Right lobe of liver (tissue), 6 donors: Measurements from ENCODE around the gene EDNRB. TPM values are rescaled to one million over a fixed set of nuclear protein-coding genes. Genes with fewer than 3 reads are reported as not detected.
A peak's percentile ranks its signal among the peaks of the same experiment; 100 is the strongest.

ENCODE experiments used
- ATAC-seq, 4 donors: fragments of 200-7000 bp; cut with Tn5 transposase; one replicate each; pipeline ENCODE4 v1.9.1; 2020; ENCODE audit warnings: mild to moderate bottlenecking in 4 of 4, moderate library complexity in 4 of 4
- DNase-seq, 3 donors: peaks; one replicate each; pipeline ENCODE4 v3.0.0-alpha.2; 2020
- H3K27ac ChIP-seq, 3 donors: fragments of 200-600 bp; one replicate each; pipeline ENCODE4 v1.8.0; 2022
- H3K27me3 ChIP-seq, 2 donors: fragments of 200-600 bp; one replicate each; pipeline ENCODE4 v1.8.0; 2022
- H3K36me3 ChIP-seq, 4 donors: fragments of 200-600 bp; sonication (generic) in 1 of 4; one replicate each; pipeline versions ENCODE4 v1.5.1 to v1.8.0; 2017 to 2022; ENCODE audit warnings: control low read depth in 1 of 4
- H3K4me1 ChIP-seq, 4 donors: fragments of 200-600 bp; sonication (generic) in 1 of 4; one replicate each; pipeline versions ENCODE4 v1.5.1 to v1.8.0; 2017 to 2022; ENCODE audit warnings: control low read depth in 1 of 4
- H3K4me3 ChIP-seq, 3 donors: fragments of 200-600 bp; one replicate each; pipeline ENCODE4 v1.8.0; 2022
- H3K9me3 ChIP-seq, 4 donors: fragments of 200-600 bp; sonication (generic) in 1 of 4; one replicate each; pipeline versions ENCODE4 v1.5.1 to v1.8.0; 2017 to 2022; ENCODE audit warnings: control low read depth in 1 of 4
- CTCF ChIP-seq, 4 donors: fragments of 200-600 bp in 3 of 4; fragments of 450-650 bp in 1 of 4; IDR thresholded peaks; one replicate each; pipeline versions ENCODE4 v1.5.1 to v1.8.0; 2016 to 2022; ENCODE audit warnings: antibody characterized with exemption in 4 of 4, mild to moderate bottlenecking in 2 of 4
- POLR2A ChIP-seq: fragments of 450-650 bp; IDR thresholded peaks from one replicate; pipeline ENCODE4 v1.6.1; 2017; ENCODE audit warnings: antibody characterized with exemption, mild to moderate bottlenecking
- WGBS: methylation state at CpG from one replicate; pipeline ENCODE4 v1.1.6; 2018; ENCODE audit warnings: low coverage, low lambda C conversion rate; ENCODE audit not compliant: insufficient coverage; ENCODE audit errors: missing lambda C conversion rate; 5-methylcytosine and 5-hydroxymethylcytosine counted together
- intact Hi-C, 2 donors: fragments of 100-400 bp; cut with DNase I; formaldehyde crosslinking; loops; one replicate each; pipeline versions ENCODE4 v1.11.2 to v1.14.1; 2022
- total RNA-seq, 6 experiments: library from RNA; depleted of rRNA in 2 of 6; stranded (reverse); fragments of >200 nt in 2 of 6; fragmentation: NEBNext Ultra II Directional in 3 of 6; extraction: Animal tissue kit (Norgen Biotek cat#: 25700) in 3 of 6; gene quantifications; one replicate each; pipeline versions ENCODE4 v1.1.0 to v1.2.4, GENCODE V29; 2016 to 2023
- donor health status: DM: no; HTN: yes; CAD: no.
- donor health status: DM: no; HTN: no; CAD: no.
- donor health status: DM: no; HTN: no; CAD: no.
- donor health status: DM: no; HTN: yes; CAD: no.
- donor health status: DM: no; HTN: yes; CAD: no.

Gene EDNRB
- total RNA-seq, 6 experiments from 2014 or later: 17.3 to 33.9 (median 23.1) TPM

DNA sequence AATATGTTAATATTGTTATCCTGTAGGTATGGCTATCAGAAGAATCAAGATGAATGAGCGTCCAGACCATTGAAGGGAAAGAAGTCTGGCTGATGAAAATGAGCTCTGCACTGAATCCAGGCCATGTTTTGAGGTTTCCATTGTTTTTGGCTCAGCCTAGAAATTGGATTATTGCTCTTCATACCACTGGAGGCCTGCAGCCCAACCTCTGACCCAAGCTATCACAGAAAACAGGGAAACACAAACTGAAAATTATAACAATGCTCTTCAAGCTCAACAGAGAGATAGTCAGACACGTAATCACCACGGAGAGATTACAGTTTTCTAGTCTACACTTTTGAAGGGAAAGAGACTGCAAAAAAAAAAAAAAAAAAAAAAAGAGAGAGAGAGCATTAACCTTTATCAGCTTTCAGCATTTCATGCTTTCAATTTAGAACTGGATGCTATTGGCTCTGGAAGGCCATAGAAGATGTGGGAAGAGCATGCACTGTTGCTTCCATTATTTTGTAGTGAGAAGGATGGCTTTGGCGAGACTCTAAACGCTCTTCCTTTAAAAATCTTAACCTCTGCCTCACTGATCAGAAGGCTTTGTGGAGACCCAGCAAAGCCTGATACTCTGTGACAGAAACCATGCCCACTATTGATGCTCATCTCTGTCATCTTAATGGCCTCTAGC is 10.8 kb downstream of the EDNRB start:
- H3K27me3 ChIP-seq: no peaks in the 10 kb centered on the region
- peak in 1 of 3 donors; percentile 48 for DNase-seq
- intact Hi-C loops: no loop called here

DNA sequence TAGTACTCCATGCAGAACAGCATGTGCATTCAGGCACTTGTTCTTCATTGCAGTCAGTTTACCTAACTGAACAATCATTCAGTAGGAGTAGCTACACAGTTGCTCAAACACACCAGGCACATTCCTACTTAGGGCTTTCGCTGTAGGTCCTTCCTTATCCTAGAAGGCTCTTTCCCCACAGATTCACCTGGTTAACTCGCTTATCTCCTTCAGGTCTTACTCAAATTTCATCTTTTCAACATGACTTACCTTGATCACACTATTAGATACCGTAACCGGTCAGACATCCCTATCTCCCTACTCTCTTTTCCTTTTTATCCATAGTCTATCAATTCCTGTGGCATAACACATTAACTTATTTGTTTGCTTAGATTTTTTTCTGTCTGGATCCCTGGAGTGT is 14.6 kb downstream of the EDNRB start:
- H3K4me3 ChIP-seq: no peak overlapping the region
- H3K27me3 ChIP-seq: no peaks in the 10 kb centered on the region
- no peak for TF ChIP-seq POLR2A
- TF ChIP-seq CTCF (IDR thresholded peaks at IDR 0.05): no peak
- 57% methylated on average over 4 of the region's 4 CpGs for WGBS
- no peak for ATAC-seq
- H3K4me1 ChIP-seq: no peaks in the 10 kb centered on the region
- H3K9me3 ChIP-seq: no peaks in the 10 kb centered on the region
- intact Hi-C loops: no loop called here
- no peak for DNase-seq
- no peak overlapping the region for H3K27ac ChIP-seq
- no peaks in the 10 kb centered on the region for H3K36me3 ChIP-seq

More for the DNA sequence above, 10.8 kb downstream of the EDNRB start:
- Histone ChIP-seq H3K36me3 (no peaks in the 10 kb centered on the region), H3K9me3 (no peaks in the 10 kb centered on the region), H3K27ac (no peak overlapping the region), H3K4me1 (no peaks in the 10 kb centered on the region), H3K4me3 (no peak overlapping the region)
- 47% methylated on average over 5 of the region's 5 CpGs for WGBS
- peak; percentile 62 to 90 (median 82) for ATAC-seq
- no peak for TF ChIP-seq POLR2A
- TF ChIP-seq CTCF (IDR thresholded peaks at IDR 0.05): no peak

- 55% methylated on average over 1 of the region's 1 CpG for WGBS
- H3K36me3 ChIP-seq: no peaks in the 10 kb centered on the region
- H3K4me1 ChIP-seq: no peaks in the 10 kb centered on the region
- TF ChIP-seq POLR2A (no peak), CTCF (IDR thresholded peaks at IDR 0.05) (no peak)
- no peaks in the 10 kb centered on the region for H3K9me3 ChIP-seq
- intact Hi-C loops: no loop called here
- no peak overlapping the region for H3K27ac ChIP-seq
- ATAC-seq (no peak), DNase-seq (no peak)
- H3K4me3 ChIP-seq: no peak overlapping the region
- H3K27me3 ChIP-seq: no peaks in the 10 kb centered on the region
Observed at GRCh38 chr13:77903435-77903834, 15.2 kb downstream of the EDNRB start.

- WGBS: 70% methylated on average over 4 of the region's 4 CpGs
- Histone ChIP-seq H3K27me3 (no peaks in the 10 kb centered on the region), H3K27ac (no peak overlapping the region)
Observed at GRCh38 chr13:77902319-77902963, 16.2 kb downstream of the EDNRB start.

More at GRCh38 chr13:77902319-77902963, 16.2 kb downstream of the EDNRB start:
- no peak for ATAC-seq
- H3K36me3 ChIP-seq: no peaks in the 10 kb centered on the region
- no peak for DNase-seq
- no peak overlapping the region for H3K4me3 ChIP-seq
- H3K4me1 ChIP-seq: no peaks in the 10 kb centered on the region
- no peaks in the 10 kb centered on the region for H3K9me3 ChIP-seq
- TF ChIP-seq CTCF (IDR thresholded peaks at IDR 0.05) (no peak), POLR2A (no peak)
- intact Hi-C loops: no loop called here
